ENCODE measurements around the gene VASP. TPM values are rescaled to one million over a fixed set of nuclear protein-coding genes. Genes with fewer than 3 reads are reported as not detected.
A peak's percentile ranks its signal among the peaks of the same experiment; 100 is the strongest.

Gene VASP
- total and polyA plus RNA-seq, 2 of the 4 experiments (the other 2 are of a cell fraction) = 61.1 to 88.8 TPM

GRCh38 chr19:45477713-45478453 lies 29.4 kb upstream of the VASP start:
- Histone ChIP-seq H2BK120ac (ENCODE audit: low read depth, low read length) (peak overlapping the region; percentile 25), H3K27ac (ENCODE audit: insufficient read depth, low read length) (no peak overlapping the region; the same call in 1 of the 2 replicates), H4K8ac (ENCODE audit: low read depth in 2 of 2, low read length in 2 of 2) (peak overlapping the region; percentile 17 to 37; a peak in 3 of 4 replicates), H2AK9ac (replicated peaks; ENCODE audit: low read depth, low read length, poor library complexity) (no peak overlapping the region), H4K91ac (ENCODE audit: insufficient read depth, low read depth, low read length) (no peak overlapping the region), H3K56ac (ENCODE audit: extremely low read depth, insufficient read depth, low read length) (peak overlapping the region; percentile 85; the same call in 1 of the 2 replicates), H3K9me3 (ENCODE audit: control insufficient read depth, insufficient read depth, low read length) (no peaks in the 10 kb centered on the region), H2AFZ (replicated peaks; ENCODE audit: low read length, poor library complexity) (peak overlapping the region; percentile 82), H4K20me1 (ENCODE audit: insufficient read depth, low read length) (no peaks in the 10 kb centered on the region; the same call in 1 of the 2 replicates), H3K27me3 (ENCODE audit: control insufficient read depth, insufficient read depth, low read length) (no peaks in the 10 kb centered on the region), H3K9me1 (ENCODE audit: insufficient read depth, low read length) (no peaks in the 10 kb centered on the region), H3K79me1 (ENCODE audit: low read depth in 1 of 2, low read length in 2 of 2) (peaks cover 0 to 21% of the 10 kb centered on the region in 2 experiments; a peak in 3 of 4 replicates), H3K4me2 (ENCODE audit: low read depth, low read length) (peak overlapping the region; percentile 77), H3K4ac (ENCODE audit: low read depth, low read length) (peak overlapping the region; percentile 71), H3K36me3 (ENCODE audit: control insufficient read depth, insufficient read depth, low read length) (no peaks in the 10 kb centered on the region), H2AK5ac (ENCODE audit: low read depth, low read length) (peak overlapping the region; percentile 30; the same call in 1 of the 2 replicates), H3K14ac (replicated peaks; ENCODE audit: low read depth, low read length) (peak overlapping the region; percentile 47), H2BK15ac (ENCODE audit: low read depth, low read length) (peak overlapping the region; percentile 0; the same call in 1 of the 3 replicates), H3K18ac (ENCODE audit: low read depth, low read length) (no peak overlapping the region), H3K23ac (ENCODE audit: low read depth, low read length) (peak overlapping the region; percentile 47), H3K4me3 (ENCODE audit: insufficient read depth, low read depth, low read length) (peak overlapping the region; percentile 49; the same call in 1 of the 2 replicates), H2BK5ac (ENCODE audit: low read depth, low read length, poor library complexity, severe bottlenecking) (peak overlapping the region; percentile 97), H4K5ac (ENCODE audit: low read depth, low read length) (no peak overlapping the region), H2BK20ac (ENCODE audit: low read depth, low read length) (peak overlapping the region; percentile 30; the same call in 1 of the 2 replicates), H3K4me1 (ENCODE audit: control insufficient read depth, insufficient read depth, low read length) (peaks cover 6% of the 10 kb centered on the region), H3K9ac (ENCODE audit: low read depth, low read length) (peak overlapping the region; percentile 12; the same call in 1 of the 2 replicates)
- no TSS peak for BruUV-seq (replicated peaks)
- WGBS, 2 experiments (ENCODE audit: extremely low coverage in 2 of 2, insufficient read length in 1 of 2) = 0% methylated on average over 4 of the region's 12 CpGs; no CpG with 5 or more reads in 1 of the 2 experiments
- in situ Hi-C loops (cut with MboI; ENCODE audit: low sequenced_read_pairs) = loop anchor here (5.0 kb wide), 1 partner anchor 36 kb away; no protein-coding TSS in a partner anchor
- dilution Hi-C loops (cut with HindIII; ENCODE audit: low sequenced_read_pairs, unreplicated experiment) = no loop called here
- intact Hi-C loops (cut with micrococcal nuclease) = loop anchor here (1.0 kb wide), 3 partner anchors 35 to 51 kb away; no protein-coding TSS in a partner anchor
- POLR2A ChIA-PET (ENCODE audit: unreplicated experiment) = no interaction called here
- DNase-seq = no peak
- TF ChIP-seq RFX5 (IDR thresholded peaks at IDR 0.05; ENCODE audit: low read depth, low read length) (no peak), FOS (IDR thresholded peaks at IDR 0.05; ENCODE audit: low read depth, low read length) (peak; percentile 60; the same call in 1 of the 2 replicates), BHLHE40 (IDR thresholded peaks at IDR 0.05; ENCODE audit: low read depth, low read length) (no peak)
- CTCF ChIA-PET = interaction anchor here (0.8 to 2.4 kb wide), 14 partner anchors 8 to 277 kb away, joined by 3 to 87 read pairs (median 4); no protein-coding TSS in a partner anchor
- peak; percentile 3; the same call in 1 of the 2 replicates for ATAC-seq (ENCODE audit: low read depth)

Measured in IMR-90 (cell line).